Lung (tissue), 12 donors: ENCODE measurements around the gene APBB2. TPM values are rescaled to one million over a fixed set of nuclear protein-coding genes. Genes with fewer than 3 reads are reported as not detected.

ENCODE experiments used
- ATAC-seq: fragments of 200-7000 bp; cut with Tn5 transposase; one replicate; pipeline ENCODE4 v1.9.1; 2020; ENCODE audit warnings: moderate number of reproducible peaks; ENCODE audit not compliant: insufficient read depth, low FRiP score
- DNase-seq, 3 donors: peaks; one replicate each; pipeline ENCODE4 v3.0.0-alpha.2; 2013 to 2017
- H3K27ac ChIP-seq, 2 donors: one replicate each; pipeline ENCODE4 v1.5.1; 2013; ENCODE audit warnings: mild to moderate bottlenecking in 2 of 2, moderate library complexity in 2 of 2, control low read depth in 1 of 2, inconsistent platforms in 1 of 2, low read depth in 1 of 2, low read length in 1 of 2
- H3K27me3 ChIP-seq, 3 donors: one replicate each; pipeline ENCODE4 v1.5.1; 2013; ENCODE audit warnings: low read length in 2 of 3; ENCODE audit not compliant: control insufficient read depth in 3 of 3, insufficient read depth in 3 of 3
- H3K36me3 ChIP-seq, 4 donors: one replicate each; pipeline ENCODE4 v1.5.1; 2013; ENCODE audit warnings: low read length in 4 of 4, mild to moderate bottlenecking in 1 of 4, moderate library complexity in 1 of 4; ENCODE audit not compliant: control insufficient read depth in 4 of 4, insufficient read depth in 4 of 4
- H3K4me1 ChIP-seq, 5 donors: one replicate each; pipeline ENCODE4 v1.5.1; 2013; ENCODE audit warnings: low read length in 5 of 5, mild to moderate bottlenecking in 2 of 5, moderate library complexity in 1 of 5; ENCODE audit not compliant: control insufficient read depth in 5 of 5, insufficient read depth in 5 of 5
- H3K4me3 ChIP-seq: one replicate; pipeline ENCODE4 v1.5.1; 2013; ENCODE audit warnings: mild to moderate bottlenecking, control low read depth, moderate library complexity
- H3K9ac ChIP-seq, 2 donors: one replicate each; pipeline ENCODE4 v1.5.1; 2013; ENCODE audit warnings: low read length in 2 of 2, control low read depth in 1 of 2; ENCODE audit not compliant: insufficient read depth in 1 of 2
- H3K9me3 ChIP-seq, 4 donors: one replicate each; pipeline ENCODE4 v1.5.1; 2013; ENCODE audit warnings: low read length in 3 of 4, mild to moderate bottlenecking in 1 of 4, moderate library complexity in 1 of 4; ENCODE audit not compliant: control insufficient read depth in 4 of 4, insufficient read depth in 3 of 4
- CTCF ChIP-seq: IDR thresholded peaks from 2 replicates; pipeline ENCODE4 v1.5.1; 2012; ENCODE audit warnings: mild to moderate bottlenecking; ENCODE audit errors: control extremely low read depth, extremely low read depth
- WGBS, 2 donors: extraction: QIAGEN DNeasy Blood & Tissue Kit; methylation state at CpG; one replicate each; pipeline ENCODE4 v1.1.7; 2013; 5-methylcytosine and 5-hydroxymethylcytosine counted together
- polyA plus RNA-seq, 2 donors: library from polyadenylated mRNA; stranded (reverse); fragments of 200-250 nt; gene quantifications; one replicate each; pipeline ENCODE4 v1.2.1, GENCODE V29; 2013
- total RNA-seq, 2 donors: library from RNA; depleted of rRNA in 1 of 2; stranded (reverse); fragments of >200 nt in 1 of 2; gene quantifications; one replicate each; pipeline ENCODE4 v1.2.1, GENCODE V29; 2014 to 2021
- donor health status: control.
- donor health status: control.
- donor health status: Bipolar disorder and iron deficiency.
- donor health status: healthy.
- donor health status: DM: yes; HTN: yes; CAD: no.

Gene APBB2
- total and polyA plus RNA-seq, 4 donors: 13.3 to 99.0 (median 40.4) TPM

GRCh38 chr4:40990236-40990898, 224.0 kb downstream of the APBB2 start:
- no peak overlapping the region for H3K4me3 ChIP-seq
- ATAC-seq: no peak
- no peak for TF ChIP-seq CTCF
- peaks cover 0 to 7% (median 7%) of the 10 kb centered on the region in 5 donors for H3K4me1 ChIP-seq
- no peak for DNase-seq
- no peaks in the 10 kb centered on the region for H3K36me3 ChIP-seq
- WGBS, 2 donors: 84 to 85% methylated on average over 5 of the region's 5 CpGs
- no peak overlapping the region for H3K27ac ChIP-seq
- no peak overlapping the region for H3K9ac ChIP-seq
- H3K9me3 ChIP-seq: no peaks in the 10 kb centered on the region
- no peaks in the 10 kb centered on the region for H3K27me3 ChIP-seq

- Histone ChIP-seq H3K9me3 (no peaks in the 10 kb centered on the region), H3K36me3 (no peaks in the 10 kb centered on the region), H3K27me3 (no peaks in the 10 kb centered on the region), H3K9ac (no peak overlapping the region), H3K27ac (no peak overlapping the region), H3K4me1 (peaks cover 0 to 7% (median 0%) of the 10 kb centered on the region in 5 donors), H3K4me3 (no peak overlapping the region)
- 50 to 79% methylated on average over 3 of the region's 3 CpGs for WGBS, 2 donors
- ATAC-seq: no peak
- no peak for TF ChIP-seq CTCF
- no peak for DNase-seq
Observed at GRCh38 chr4:40987151-40987550, 227.2 kb downstream of the APBB2 start.

- Histone ChIP-seq H3K9me3 (no peaks in the 10 kb centered on the region), H3K27ac (no peak overlapping the region), H3K9ac (no peak overlapping the region), H3K27me3 (no peaks in the 10 kb centered on the region), H3K4me1 (peaks cover 0 to 7% (median 0%) of the 10 kb centered on the region in 5 donors), H3K4me3 (no peak overlapping the region), H3K36me3 (no peaks in the 10 kb centered on the region)
- DNase-seq: no peak
- no peak for ATAC-seq
- TF ChIP-seq CTCF: no peak
- 79 to 80% methylated on average over 3 of the region's 3 CpGs for WGBS, 2 donors
Observed at GRCh38 chr4:40986375-40986774, 228.0 kb downstream of the APBB2 start.

- H3K4me3 ChIP-seq: no peak overlapping the region
- 74 to 78% methylated on average over 4 of the region's 4 CpGs for WGBS, 2 donors
Observed at GRCh38 chr4:40984051-40984450, 230.3 kb downstream of the APBB2 start.

More at GRCh38 chr4:40984051-40984450, 230.3 kb downstream of the APBB2 start:
- Histone ChIP-seq H3K36me3 (no peaks in the 10 kb centered on the region), H3K9ac (peak overlapping the region in 1 of 2 donors; percentile 42), H3K27ac (no peak overlapping the region), H3K4me1 (peaks cover 0 to 7% (median 0%) of the 10 kb centered on the region in 5 donors), H3K9me3 (no peaks in the 10 kb centered on the region), H3K27me3 (no peaks in the 10 kb centered on the region)
- ATAC-seq (no peak), DNase-seq (no peak)
- no peak for TF ChIP-seq CTCF
